Mucosa of descending colon (tissue), 3 donors: ENCODE measurements around the gene CABCOCO1. TPM values are rescaled to one million over a fixed set of nuclear protein-coding genes. Genes with fewer than 3 reads are reported as not detected.
A peak's percentile ranks its signal among the peaks of the same experiment; 100 is the strongest.

Experiments used
- ATAC-seq: fragments of 200-7000 bp; cut with Tn5 transposase; one replicate; pipeline ENCODE4 v1.9.1; 2020; ENCODE audit warnings: mild to moderate bottlenecking, moderate library complexity
- DNase-seq, 3 donors: peaks; one replicate each; pipeline ENCODE4 v3.0.0-alpha.2; 2020
- H3K36me3 ChIP-seq: fragments of 200-600 bp; one replicate; pipeline ENCODE4 v1.8.0; 2021; ENCODE audit warnings: low read depth, mild to moderate bottlenecking
- H3K4me1 ChIP-seq: fragments of 200-600 bp; one replicate; pipeline ENCODE4 v1.8.0; 2021; ENCODE audit warnings: low read depth, mild to moderate bottlenecking
- H3K4me3 ChIP-seq: fragments of 200-600 bp; one replicate; pipeline ENCODE4 v1.8.0; 2021; ENCODE audit warnings: mild to moderate bottlenecking
- H3K9me3 ChIP-seq: fragments of 200-600 bp; one replicate; pipeline ENCODE4 v1.8.0; 2021; ENCODE audit warnings: mild to moderate bottlenecking
- intact Hi-C, 2 donors: fragments of 100-400 bp; cut with DNase I in 1 of 2; cut with micrococcal nuclease in 1 of 2; formaldehyde crosslinking; loops; one replicate each; pipeline versions ENCODE4 v1.11.0 to v1.11.1; 2022; cut with DNase I, micrococcal nuclease
- total RNA-seq, 3 donors: library from RNA; stranded (reverse); fragmentation: NEBNext Ultra II Directional in 2 of 3; extraction: Animal tissue kit (Norgen Biotek cat#: 25700) in 2 of 3; gene quantifications; one replicate each; pipeline versions ENCODE4 v1.2.1 to v1.2.4, GENCODE V29; 2021 to 2023
- TF ChIP-seq, protein P1 (sequence below): fragments of 200-600 bp; IDR thresholded peaks from one replicate; pipeline ENCODE4 v1.8.0; 2022; ENCODE audit warnings: antibody characterized with exemption, mild to moderate bottlenecking
- donor health status: DM: no; HTN: no; CAD: no; lungs with moderate emphysema.
- donor health status: DM: no; HTN: no; CAD: no.
- donor health status: DM: no; HTN: yes; CAD: no.

The CABCOCO1 gene
- total RNA-seq, 3 donors from 2014 or later, result 0.22 to 3.4 TPM; not detected in 1

GRCh38 chr10:61775111-61775510 lies 112.4 kb downstream of the CABCOCO1 start:
- H3K4me1 ChIP-seq, result no peaks in the 10 kb centered on the region
- ATAC-seq, result no peak
- TF ChIP-seq, protein P1, sequence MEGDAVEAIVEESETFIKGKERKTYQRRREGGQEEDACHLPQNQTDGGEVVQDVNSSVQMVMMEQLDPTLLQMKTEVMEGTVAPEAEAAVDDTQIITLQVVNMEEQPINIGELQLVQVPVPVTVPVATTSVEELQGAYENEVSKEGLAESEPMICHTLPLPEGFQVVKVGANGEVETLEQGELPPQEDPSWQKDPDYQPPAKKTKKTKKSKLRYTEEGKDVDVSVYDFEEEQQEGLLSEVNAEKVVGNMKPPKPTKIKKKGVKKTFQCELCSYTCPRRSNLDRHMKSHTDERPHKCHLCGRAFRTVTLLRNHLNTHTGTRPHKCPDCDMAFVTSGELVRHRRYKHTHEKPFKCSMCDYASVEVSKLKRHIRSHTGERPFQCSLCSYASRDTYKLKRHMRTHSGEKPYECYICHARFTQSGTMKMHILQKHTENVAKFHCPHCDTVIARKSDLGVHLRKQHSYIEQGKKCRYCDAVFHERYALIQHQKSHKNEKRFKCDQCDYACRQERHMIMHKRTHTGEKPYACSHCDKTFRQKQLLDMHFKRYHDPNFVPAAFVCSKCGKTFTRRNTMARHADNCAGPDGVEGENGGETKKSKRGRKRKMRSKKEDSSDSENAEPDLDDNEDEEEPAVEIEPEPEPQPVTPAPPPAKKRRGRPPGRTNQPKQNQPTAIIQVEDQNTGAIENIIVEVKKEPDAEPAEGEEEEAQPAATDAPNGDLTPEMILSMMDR, result no peak
- no peaks in the 10 kb centered on the region for H3K9me3 ChIP-seq
- no peak for DNase-seq
- H3K4me3 ChIP-seq, result no peak overlapping the region
- intact Hi-C loops, result no loop called here
- H3K36me3 ChIP-seq, result no peaks in the 10 kb centered on the region

DNA sequence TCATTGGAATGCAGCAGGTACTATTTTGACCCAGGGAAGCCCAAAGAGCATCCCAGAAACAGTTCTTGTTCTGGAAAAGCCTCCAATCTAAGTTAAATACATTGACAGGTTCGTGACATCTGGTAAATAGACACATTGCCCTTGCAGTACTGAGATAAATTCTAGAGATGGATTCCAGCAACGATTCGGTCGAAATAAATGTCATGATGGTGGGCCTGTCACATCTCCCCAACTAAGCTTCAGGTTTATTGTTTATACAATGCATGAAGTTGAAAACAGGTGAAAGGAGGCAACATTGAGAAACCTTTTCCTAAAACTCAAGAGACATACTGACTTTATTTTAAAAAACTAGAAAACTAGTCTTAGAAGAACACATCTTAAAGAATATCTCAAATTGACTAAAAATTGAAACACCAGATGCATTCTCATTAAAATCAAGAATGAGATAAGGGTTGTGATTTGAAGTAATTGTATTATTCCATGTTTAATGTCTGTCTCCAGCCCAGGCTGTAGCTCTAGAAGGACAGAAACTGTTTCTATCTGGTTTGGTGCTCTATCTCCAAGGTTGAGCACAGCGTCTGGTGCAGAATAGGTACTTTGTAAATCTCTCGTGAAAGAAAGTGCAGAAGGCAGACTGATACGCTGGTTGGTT lies 114.0 kb downstream of the CABCOCO1 start:
- TF ChIP-seq, protein P1, result no peak
- no peak for ATAC-seq
- intact Hi-C loops, result no loop called here
- Histone ChIP-seq H3K9me3 (no peaks in the 10 kb centered on the region), H3K4me3 (no peak overlapping the region), H3K4me1 (no peaks in the 10 kb centered on the region), H3K36me3 (no peaks in the 10 kb centered on the region)
- DNase-seq, result no peak

- TF ChIP-seq, protein P1, result no peak
- Histone ChIP-seq H3K9me3 (no peaks in the 10 kb centered on the region), H3K4me1 (peaks cover 3% of the 10 kb centered on the region), H3K4me3 (no peak overlapping the region), H3K36me3 (no peaks in the 10 kb centered on the region)
- ATAC-seq (no peak), DNase-seq (no peak)
- intact Hi-C loops, result no loop called here
These were observed 115.4 kb downstream of the CABCOCO1 start for GRCh38 chr10:61778137-61778536.

DNA sequence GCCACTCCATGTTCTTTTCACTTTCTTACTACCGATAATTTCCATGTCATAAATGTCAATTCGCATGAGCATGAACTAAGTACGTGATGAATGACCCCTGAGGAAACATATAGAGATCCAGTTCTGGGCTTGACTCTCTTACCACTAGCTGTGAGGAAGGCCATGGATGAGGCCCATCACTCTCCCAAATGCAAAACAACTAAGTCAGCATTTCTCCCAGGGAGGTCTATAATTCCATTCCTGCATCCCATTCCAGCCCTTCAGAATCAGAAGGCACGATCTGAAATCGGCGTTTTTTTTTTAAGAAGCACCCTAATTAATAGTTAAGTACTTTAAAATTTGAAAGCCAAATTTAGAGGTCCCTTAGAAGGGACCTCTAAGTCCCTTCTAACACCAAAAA lies 116.5 kb downstream of the CABCOCO1 start:
- no peak overlapping the region for H3K4me3 ChIP-seq
- DNase-seq (no peak), ATAC-seq (no peak)
- TF ChIP-seq, protein P1, result no peak
- intact Hi-C loops, result no loop called here
- no peaks in the 10 kb centered on the region for H3K36me3 ChIP-seq
- H3K4me1 ChIP-seq, result peaks cover 3% of the 10 kb centered on the region
- no peaks in the 10 kb centered on the region for H3K9me3 ChIP-seq

- Histone ChIP-seq H3K4me3 (no peak overlapping the region), H3K36me3 (no peaks in the 10 kb centered on the region), H3K4me1 (peaks cover 3% of the 10 kb centered on the region), H3K9me3 (no peaks in the 10 kb centered on the region)
- peak; percentile 90 for ATAC-seq
- DNase-seq, result peak; percentile 41 to 45 (median 41)
- intact Hi-C loops, result no loop called here
- TF ChIP-seq, protein P1, result no peak
These were observed 117.4 kb downstream of the CABCOCO1 start for GRCh38 chr10:61779950-61780659.
